ENCODE measurements around the gene ACADVL.

DNA sequence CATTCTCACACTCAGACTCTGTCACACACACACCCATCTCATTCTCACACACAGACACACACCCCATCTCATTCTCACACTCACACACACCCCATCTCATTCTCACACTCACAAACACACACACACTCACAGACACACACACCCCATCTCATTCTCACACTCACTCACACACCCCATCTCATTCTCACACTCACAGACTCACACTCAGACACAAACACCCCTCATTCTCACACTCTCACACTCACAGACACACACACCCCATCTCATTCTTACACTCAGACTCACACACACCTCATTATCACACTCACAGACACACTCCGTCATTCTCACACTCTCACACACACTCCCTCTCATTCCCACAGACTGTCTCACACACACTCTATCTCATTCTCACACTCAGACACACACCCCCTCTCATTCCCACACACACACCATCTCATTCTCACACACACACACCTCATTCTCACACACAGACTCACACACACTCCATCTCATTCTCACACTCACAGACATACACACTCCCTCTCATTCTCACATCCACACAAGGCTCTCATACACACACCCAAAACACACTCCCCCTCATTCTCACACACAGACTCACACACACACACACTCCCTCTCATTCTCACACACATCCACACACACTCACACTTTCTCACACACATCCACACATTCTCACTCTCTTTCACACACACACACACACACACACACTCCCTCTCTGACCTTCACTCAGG lies 43.5 kb upstream of the ACADVL start:
- TF ChIP-seq, protein P1, sequence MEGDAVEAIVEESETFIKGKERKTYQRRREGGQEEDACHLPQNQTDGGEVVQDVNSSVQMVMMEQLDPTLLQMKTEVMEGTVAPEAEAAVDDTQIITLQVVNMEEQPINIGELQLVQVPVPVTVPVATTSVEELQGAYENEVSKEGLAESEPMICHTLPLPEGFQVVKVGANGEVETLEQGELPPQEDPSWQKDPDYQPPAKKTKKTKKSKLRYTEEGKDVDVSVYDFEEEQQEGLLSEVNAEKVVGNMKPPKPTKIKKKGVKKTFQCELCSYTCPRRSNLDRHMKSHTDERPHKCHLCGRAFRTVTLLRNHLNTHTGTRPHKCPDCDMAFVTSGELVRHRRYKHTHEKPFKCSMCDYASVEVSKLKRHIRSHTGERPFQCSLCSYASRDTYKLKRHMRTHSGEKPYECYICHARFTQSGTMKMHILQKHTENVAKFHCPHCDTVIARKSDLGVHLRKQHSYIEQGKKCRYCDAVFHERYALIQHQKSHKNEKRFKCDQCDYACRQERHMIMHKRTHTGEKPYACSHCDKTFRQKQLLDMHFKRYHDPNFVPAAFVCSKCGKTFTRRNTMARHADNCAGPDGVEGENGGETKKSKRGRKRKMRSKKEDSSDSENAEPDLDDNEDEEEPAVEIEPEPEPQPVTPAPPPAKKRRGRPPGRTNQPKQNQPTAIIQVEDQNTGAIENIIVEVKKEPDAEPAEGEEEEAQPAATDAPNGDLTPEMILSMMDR (IDR thresholded peaks at IDR 0.05 in 8 of 11, conservative IDR thresholded peaks at IDR 0.05 in 3 of 11), result no peak
- no peak for TF ChIP-seq POLR2A (IDR thresholded peaks at IDR 0.05)
